ENCODE data around the gene SFMBT2.

SFMBT2 gene

DNA sequence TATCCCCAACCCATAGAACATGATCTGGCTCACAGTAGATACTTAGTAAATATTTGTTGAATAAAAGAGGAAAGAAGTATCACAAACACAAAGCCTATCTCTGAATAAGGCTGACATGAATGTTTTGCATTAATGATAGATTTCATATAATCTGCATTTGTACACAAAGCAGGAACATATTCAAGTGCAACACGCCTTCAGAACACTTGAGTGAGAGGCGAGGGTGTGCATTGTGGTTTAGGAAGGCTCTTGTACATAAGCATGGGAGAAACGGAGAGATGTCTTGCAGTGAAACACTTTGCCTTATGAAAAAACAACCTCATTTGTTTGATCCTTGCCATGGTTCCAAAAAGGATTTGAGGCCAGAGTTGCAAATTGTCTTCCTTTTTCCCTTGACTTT, 14.1 kb upstream of the SFMBT2 start:
- DNase-seq, result no peak

DNA sequence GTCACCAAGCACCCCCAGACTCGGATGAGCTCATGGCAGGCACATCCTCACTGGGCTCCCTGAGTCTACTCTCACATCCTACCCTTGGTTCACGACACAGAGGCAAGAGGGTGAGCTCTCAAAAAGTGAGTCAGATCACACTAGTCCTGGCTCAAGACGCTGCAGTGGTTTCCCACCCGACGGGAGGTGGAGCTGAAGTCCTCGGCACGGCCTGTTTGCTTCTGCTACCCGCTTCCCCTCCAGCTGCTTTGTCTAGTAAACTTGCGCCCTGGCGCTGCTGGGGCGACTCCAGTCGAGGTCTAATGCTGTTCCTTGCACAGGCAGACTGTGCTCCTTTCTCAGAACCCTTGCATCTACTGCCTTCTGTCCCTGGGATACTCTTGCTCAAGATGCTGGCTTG, 13.5 kb upstream of the SFMBT2 start:
- DNase-seq, result peak; percentile 24

DNA sequence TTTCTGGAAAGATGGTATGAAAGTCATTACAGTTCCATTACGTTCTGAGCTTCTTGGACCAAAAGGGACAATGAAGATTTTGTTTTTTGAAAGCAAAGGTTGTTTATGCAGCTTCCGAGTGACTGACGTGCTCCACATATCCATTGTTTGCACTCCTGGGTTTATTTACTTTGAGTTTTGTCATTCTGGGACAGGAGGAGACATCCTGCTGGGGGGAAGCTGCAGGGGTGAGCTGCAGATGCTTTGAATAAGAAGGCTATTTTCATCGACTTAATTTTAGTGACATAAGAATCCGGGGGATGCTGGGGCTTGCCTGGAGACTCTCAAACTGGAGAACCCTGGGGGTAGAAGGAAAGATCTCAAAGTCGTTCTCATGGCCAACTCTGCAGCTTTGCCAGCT, 12.7 kb upstream of the SFMBT2 start:
- no peak for DNase-seq

DNA sequence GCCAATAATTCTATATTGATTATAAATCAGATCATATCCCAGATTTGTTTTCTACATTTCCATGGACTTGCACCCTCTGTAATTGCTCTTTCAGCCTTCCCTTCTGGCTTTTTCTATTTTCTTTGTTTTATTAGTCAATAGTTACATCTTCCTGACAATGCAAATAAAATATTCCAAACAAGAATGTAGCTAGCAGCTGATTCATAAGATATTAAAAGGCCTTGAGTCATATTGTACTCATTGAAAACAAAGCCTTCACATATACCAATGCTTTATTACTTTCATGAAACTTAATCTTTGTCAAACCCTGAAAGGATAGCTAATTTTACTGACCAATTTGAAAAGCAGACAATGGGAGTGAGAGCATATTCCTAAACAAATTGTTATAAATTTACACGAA, 10.7 kb upstream of the SFMBT2 start:
- no peak for DNase-seq

DNA sequence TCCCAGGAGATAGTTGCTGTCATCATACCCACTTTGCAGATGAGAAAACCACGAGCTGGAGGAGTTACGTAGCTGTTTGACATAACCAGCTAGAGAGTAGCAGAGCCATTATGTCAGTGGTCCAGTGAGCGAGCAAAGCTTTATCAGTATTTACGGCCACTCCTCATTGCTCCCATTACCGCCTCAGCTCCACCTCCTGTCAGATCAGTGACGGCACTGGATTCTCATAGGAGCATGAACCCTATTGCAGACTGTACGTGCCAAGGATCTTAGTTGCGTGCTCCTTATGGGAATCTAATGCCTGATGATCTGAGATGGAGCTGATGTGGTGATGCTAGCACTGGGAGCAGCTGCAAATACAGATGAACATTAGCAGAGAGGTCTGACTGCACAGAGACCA, 9.2 kb upstream of the SFMBT2 start:
- DNase-seq, result no peak

DNA sequence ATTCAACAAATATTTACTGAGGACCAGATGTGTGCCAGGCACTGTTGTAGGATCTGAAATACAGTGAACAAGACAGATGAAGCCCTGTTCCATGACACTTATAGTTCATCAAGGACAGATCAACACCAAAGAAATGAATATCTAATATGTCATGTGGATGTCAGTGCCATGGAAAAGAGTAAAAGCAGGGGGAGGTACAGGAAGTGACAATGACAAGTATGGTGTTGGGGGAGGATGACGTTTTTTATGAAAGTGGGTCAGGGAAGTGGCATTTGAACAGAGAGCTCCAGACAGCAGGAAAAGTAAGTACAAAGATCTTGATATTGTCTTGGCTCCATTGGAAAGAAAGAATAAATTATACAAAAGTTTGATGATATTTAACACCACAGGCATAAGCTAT, 7.0 kb upstream of the SFMBT2 start:
- no peak for DNase-seq

DNA sequence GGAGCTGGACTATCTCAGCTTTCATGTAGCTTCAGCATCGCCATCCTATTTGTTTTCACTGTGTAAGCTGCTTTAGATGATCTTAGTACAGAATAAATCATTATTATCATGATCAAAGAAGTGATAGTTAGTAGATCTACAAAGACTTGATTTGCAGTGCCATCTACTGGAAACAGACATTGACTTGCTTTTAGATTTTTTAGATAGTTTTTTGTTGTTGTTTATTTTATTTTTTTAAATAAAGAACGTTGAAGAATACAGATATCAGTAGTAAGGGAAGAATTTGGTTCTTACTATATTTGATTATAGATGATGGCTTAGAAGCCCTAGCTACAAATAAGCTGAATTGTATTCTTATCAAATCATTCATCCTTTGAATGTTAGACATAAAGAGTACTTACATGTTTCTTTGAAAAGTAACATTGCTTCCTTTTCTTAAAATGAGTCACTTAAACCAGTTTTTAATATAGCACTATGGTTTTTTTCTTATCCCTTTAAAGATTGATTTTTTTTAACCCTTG, 6.3 kb upstream of the SFMBT2 start:
- DNase-seq, result no peak

DNA sequence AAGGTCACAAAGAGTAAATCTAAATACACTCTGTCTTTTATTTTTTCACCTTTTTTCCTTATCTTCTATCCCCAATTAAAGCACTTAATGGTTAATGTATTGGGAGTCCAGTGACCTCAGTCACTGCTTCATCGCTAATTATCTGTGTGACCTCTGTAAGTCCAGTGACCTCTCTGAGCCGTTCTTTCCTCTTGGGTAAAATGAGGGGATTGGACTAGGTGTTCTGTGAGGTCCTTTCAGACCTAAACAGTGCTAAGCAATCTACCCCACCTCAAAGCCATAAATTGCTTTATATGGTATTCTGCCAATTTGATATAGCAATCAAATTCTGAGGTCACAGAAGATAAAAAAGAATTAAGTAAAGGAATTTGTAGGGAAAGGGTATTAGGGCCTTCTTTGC, 3.9 kb upstream of the SFMBT2 start:
- DNase-seq, result no peak

DNA sequence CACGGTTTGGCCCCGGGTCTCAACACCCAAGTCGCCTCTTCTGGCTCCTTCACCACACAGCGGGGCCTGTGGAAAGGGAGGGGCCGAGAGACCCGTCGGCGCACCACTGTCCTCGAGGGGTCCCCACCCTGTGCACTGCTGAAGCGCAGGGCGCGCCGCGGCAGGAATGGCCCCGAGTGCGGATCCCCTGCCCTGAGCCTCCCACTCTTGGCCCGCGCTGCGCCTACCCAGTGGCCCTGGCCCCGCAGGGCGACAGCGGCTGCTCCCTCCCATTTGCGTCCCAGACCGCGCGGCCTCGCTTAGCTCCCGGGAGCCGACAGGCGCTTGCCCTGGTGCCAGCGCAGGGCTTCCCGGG, 2.1 kb upstream of the SFMBT2 start:
- no peak for DNase-seq

DNA sequence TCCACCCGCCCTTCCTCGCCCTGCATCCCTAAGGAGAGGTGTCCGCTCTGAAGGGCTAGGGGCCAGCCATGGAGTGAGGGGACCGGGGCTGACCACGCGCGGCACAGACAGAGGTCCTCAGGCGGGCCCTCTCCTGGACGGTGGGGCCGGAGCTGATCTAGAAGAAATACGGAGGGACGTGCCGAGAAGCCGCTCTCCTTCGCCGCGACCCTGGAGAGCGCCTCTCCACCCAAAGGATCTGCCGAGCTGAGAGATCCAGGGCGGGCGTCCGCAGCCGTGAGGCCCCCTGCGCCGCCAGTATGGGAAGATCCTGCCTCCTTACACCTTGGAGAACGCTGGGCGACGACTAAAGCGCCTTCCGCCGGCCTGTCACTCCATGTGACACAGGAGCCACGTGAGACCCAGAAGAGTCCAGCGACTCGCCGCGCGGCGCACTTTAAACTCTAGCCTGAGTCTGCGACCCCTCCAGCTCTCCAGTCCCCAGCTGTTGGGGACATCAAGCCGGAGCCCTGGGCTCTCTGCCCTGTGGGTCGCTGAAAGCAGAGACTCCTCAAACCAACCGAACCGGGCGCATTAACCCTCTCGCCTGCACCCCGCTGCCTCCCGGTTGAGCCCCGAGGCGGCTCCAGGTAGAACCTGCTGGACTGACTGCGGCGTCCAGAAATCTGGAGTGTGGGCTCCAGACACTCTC, 1.5 kb upstream of the SFMBT2 start:
- no peak for DNase-seq

DNA sequence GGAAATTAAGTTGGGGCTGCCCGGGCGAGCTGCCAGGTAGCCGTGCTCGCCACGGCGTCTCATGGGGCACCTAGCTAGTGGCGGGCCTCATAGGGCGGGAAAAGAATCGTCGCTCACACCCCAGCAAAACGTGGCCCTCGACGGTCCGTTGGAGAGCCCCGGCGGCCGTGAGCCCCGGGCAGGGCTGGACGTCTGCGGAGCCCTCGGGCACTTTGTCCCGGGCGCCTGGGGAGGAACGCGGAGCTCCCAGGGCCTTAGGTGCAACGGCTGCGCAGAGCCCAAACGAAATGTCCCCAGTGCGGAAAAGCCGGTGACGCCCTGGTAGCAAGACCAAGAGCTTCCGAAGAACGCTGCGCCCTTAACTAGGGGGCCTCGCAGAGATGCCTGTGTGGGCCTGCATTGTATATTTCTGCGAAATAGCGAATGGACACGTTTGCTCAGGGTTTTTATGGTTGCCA, 866 bp upstream of the SFMBT2 start:
- DNase-seq, result no peak

DNA sequence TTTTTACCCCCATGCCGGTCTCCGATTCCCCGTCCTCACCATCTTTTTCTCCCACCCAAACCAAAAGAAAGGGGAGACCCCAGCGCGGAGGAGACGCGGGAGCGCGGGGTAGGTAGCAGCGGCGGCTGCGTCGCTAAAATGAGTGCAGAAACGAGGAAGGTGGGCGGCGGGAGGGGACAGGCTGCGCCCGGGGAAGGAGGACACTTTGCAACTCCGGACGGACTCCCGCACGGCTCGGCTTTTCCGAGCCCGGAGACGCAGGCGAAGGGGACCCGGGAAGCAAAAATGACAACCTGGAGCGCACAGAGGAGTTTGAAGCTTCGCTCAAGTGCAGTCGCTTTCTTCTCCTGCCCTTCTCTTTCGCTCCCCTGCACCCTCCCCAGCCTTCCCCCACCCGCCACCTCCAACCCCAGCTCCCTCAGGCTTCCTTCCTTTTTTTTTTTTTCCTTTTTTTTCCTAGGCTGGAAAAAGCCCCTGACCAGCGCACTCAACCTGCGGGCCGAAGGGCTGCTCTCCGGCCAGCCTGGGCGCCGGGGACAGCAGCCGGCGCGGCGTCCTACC, 453 bp downstream of the SFMBT2 start:
- DNase-seq, result no peak

DNA sequence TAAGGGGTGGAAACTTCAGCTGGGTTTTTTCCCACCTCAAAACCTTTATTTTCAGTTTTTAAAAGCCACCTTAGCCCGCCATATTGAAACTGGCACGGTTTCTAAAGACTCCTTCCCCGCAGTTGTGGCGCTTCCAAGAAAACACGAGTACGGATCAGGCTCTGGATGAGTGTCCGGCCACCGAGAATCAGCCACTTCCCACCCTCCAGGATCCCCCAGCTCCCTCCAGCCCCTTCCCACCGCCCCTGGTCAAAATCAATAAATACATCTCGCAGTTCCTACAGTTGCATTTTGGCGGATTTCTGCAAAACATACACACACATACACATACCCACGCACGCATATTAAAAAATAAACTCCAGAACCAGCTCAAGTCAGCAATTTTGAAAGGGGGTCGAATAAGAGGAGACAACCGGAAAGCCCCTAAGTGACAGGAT, 1.1 kb downstream of the SFMBT2 start:
- no peak for DNase-seq

DNA sequence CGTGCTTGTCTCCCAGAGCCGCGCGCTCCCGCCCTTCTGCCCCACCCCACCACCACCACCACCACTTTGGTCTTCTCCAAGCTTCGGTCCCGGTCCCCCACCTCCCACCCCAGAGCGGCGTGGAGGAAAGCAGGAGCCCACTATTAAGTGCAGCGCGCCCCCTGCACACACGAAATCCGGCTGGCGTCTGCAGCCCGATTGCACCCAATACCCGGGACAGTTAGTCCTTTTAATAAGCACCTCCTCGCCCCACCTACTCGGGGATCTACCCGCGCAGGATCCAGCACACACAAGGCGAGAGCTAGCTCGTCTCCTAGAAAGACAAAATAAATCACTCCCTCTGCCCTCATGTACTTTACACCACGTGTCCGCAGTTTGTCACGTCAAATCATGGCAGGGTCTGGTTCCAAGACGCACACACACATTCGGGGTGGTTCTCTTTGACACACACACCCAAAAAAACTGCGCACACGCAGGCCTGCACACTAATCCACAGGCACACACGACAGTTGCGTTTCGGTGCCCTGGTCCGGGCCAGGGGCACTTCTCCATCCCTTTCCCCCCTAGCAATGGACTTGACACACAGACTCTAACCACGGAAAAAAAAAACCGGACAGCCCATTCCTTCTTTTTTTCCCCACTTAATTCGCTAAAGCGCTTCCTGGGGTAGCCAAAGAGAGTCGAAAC, 1.6 kb downstream of the SFMBT2 start:
- peak; percentile 57 for DNase-seq

DNA sequence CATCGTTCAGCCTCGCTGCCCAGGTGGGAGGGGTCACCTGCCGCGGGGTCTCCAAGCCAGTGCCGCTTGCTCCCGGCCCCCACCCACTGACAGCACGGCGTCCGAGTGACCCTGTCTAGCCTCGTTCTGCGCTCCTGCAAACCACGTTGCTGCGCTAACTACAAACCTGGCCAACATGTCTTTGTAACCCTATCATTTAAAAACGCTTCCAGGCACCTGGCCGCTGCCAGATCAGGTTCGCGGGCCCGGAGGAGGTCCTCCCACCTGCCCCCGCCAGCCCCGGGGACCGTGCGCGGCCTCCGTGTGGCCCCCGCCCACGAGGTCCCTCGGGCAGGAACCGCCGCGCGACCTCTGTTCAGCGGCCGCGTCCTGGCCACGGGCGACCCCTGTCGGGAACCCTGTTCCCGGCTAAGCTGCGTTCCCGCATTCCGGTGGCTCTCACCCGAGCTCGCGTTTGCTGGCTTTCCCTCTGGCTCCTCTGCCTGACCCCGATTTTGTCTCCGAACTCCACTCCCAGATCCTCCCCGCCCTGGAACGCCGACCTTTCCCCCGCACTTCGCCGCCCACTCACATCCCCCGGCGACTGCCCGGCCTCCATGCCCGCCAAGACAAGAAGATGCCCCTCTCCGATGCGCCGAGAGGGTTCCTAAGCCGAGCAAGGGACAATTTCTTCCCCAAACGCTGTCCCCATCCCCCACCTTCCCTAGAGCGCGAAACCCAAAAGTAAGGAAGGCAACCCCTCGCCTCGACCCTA, 2.4 kb downstream of the SFMBT2 start:
- DNase-seq, result peak; percentile 38

DNA sequence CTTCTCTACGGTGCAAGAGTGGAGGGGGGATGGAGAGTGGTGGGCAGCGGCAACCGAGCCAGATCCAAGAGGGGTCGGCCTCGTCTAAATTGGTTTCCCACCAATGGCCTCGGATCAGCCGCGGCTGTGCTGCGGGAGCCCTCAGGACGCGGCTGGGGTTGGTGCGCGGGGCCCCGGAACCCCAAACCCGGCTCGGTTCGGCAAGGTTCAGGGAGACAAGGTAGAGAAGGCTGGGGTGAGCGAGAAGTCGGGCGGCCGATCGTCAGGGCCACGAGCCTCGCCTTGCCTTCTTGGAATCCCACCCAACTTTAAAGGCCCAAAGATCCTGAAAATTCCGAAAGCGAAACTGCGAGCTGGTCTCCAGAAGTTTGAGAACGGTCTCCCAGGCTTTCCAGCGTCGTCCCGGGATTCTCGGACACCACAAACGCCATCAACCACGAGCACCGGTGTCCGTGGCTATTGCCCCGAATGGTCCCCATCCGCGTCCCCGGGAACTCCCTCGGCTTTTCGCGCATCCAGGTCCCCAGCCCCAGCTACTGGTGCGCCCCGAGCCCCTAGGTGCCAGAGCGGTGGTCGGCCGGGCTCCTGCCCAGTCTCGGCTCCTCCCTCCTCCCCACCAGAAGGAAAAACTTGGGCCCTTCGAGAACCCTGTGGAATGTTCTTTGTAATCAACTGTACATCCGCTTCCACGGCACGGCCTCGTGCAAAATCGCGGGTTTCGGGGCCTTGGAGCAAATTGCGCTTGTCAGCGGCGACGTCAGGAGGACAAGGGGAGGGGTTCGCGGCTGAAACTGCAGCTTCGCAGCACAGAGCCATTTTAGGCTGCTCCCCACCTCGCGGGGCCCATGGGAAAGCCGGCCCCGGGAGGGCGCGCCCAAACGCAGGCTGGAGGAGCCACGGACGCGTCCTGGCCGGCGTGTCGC, 3.2 kb downstream of the SFMBT2 start:
- DNase-seq, result peak; percentile 57

DNA sequence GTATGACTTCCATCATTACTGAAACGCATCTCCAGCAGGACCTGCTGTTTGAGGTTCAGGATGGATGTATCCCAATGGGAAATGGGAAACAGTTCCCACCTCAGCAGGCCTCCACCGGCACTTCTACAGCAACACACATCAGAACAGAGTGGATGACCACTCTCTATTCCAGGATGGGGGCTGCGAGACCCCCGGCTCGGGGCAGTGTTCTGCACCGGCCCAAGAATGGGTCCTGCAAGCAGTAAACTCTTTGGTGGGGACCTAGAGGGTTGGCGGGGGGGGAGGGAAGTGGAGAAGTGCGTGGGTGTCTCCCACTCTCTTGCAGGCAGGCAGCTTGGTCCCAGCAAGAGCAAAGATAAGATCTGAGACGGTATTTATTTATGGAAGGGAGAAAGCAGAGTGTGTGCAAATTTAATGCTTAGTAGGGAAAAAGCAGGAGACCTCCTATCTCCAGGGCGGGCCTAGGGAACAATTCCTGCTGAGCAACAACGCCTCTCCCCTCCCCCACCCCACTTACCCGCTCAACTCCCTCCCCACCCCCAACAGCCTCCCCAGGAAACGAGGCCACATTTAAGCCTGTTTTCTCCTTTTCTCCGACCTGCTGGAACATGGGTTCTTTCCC, 4.0 kb downstream of the SFMBT2 start:
- no peak for DNase-seq

DNA sequence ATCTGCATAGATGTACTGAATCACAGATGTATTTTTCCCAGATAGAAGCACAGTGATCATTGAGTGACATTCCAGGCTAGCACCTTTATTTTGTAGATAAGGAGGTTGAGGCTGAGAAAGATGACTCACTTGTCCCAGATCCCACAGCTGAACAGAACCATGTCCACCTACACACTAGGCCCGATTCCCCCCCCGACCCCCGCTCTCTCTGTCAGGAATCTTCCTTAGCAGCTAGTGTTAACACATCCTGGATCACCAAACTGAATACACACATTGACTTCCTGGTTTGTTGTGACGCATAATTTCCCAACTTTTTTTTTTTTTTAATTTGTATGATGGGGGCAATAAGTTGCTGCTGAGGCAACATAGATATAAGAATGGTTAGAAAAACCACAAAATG, 5.2 kb downstream of the SFMBT2 start:
- no peak for DNase-seq

DNA sequence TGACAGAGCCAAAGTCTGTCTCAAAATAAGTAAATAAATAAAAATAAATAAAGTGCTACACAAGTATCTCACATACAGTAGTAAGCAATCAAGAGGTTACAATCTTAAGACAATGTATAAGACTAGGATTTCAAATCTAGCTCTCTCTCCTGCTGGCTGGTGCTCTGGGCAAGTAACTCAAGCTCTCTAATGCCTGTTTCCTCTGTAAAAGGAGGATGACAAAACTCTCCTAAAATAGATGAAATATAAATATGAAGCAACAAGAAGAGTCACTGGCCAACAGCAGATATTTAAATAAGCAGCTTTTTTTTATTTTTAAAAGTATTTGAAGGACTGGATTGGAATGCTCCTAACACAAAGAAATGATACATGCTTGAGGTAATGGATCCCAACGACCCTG, 7.2 kb downstream of the SFMBT2 start:
- DNase-seq, result no peak

DNA sequence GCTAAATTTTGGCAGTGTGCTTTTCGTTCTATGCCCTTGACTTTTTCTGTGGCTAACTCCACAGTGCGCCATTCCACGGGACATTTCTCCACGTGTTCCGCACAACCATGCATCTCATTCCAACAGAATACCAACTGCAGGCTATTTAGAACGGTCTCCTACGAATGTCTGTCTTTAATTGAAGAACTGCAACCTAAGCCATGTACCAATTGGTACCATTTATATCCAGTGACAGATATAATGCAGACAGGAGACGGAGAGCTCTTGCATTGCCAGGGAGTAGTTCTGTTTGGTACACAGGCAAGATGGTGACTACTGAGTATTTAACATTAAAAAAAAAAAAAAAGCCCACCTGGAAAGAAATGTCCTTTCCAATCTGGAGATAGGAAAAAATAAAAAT, 9.1 kb downstream of the SFMBT2 start:
- DNase-seq, result no peak

DNA sequence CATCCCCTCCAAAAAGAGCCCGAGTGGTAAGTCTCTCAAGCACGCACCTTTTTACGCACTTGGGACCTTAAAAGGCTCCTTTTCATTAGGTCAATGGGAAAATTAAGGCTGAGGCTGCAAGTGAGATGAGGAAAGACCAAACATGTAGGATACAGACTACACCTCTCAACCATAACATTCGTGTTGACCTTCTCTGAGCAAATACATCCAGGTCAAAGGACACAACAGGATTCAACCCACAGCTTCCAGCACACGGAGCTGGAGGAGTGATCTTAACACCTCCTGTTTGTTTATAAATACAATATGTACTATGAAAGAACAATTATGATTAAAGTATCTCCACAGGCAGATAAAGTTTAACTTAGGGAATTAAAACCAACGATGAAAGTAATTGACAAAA, 9.7 kb downstream of the SFMBT2 start:
- DNase-seq, result no peak
